ENCODE data around the gene PPP1R3G.

- TF ChIP-seq CTCF (IDR thresholded peaks at IDR 0.05) (no peak), POLR2A (IDR thresholded peaks at IDR 0.05) (no peak)
Observed at GRCh38 chr6:5082487-5083306, 2.4 kb upstream of the PPP1R3G start.
